SK-N-SH (cell line): ENCODE measurements around the gene KLF15. TPM values are rescaled to one million over a fixed set of nuclear protein-coding genes. Genes with fewer than 3 reads are reported as not detected.
A peak's percentile ranks its signal among the peaks of the same experiment; 100 is the strongest.

Experiments used
- CTCF ChIA-PET: fragments of 300-600, 350-600 bp; formaldehyde crosslinking; extraction: SDS; loops from one replicate; lab custom pipeline; 2021; lab: Yijun Ruan, JAX
- POLR2A ChIA-PET: fragments of 350-600 bp; sonication (Branson Sonifier 250); formaldehyde crosslinking; extraction: SDS; loops from one replicate; lab custom pipeline; 2020; ENCODE audit warnings: antibody characterized with exemption, inconsistent platforms; lab: Yijun Ruan, JAX
- DNase-seq: peaks from one replicate; pipeline ENCODE4 v3.0.0; 2012
- H2AFZ ChIP-seq: fragments of 200-600 bp; sonication (generic); 2 replicates; pipeline ENCODE4 v1.8.1; 2016; ENCODE audit warnings: antibody characterized with exemption, mild to moderate bottlenecking, low read depth
- H3F3A ChIP-seq: fragments of 200-600 bp; sonication (generic); replicated peaks from 2 replicates; pipeline ENCODE3; 2016; ENCODE audit warnings: antibody characterized with exemption, mild to moderate bottlenecking; ENCODE audit not compliant: insufficient read depth
- H3K27ac ChIP-seq, 2 experiments: fragments of 200-500 bp in 1 of 2; fragments of 200-600 bp in 1 of 2; sonication (Bioruptor generic) in 1 of 2; sonication (generic), shearing (Covaris generic) in 1 of 2; 2 replicates each; pipeline versions ENCODE4 v1.5.1 to v1.6.1; 2014 to 2016; ENCODE audit warnings: low read depth in 2 of 2, inconsistent platforms in 1 of 2, low read length in 1 of 2, mild to moderate bottlenecking in 1 of 2, mixed read lengths in 1 of 2
- H3K27me3 ChIP-seq: fragments of 200-600 bp; sonication (generic), shearing (Covaris generic); 2 replicates; pipeline ENCODE4 v1.6.1; 2016; ENCODE audit warnings: mixed run types; ENCODE audit not compliant: insufficient read depth
- H3K36me3 ChIP-seq, 2 experiments: fragments of 200-500 bp in 1 of 2; fragments of 200-600 bp in 1 of 2; sonication (Bioruptor generic) in 1 of 2; sonication (generic) in 1 of 2; replicated peaks in 1 of 2; 2 replicates each; pipeline versions ENCODE3 to v1.5.1; 2014 to 2016; ENCODE audit warnings: low read length in 1 of 2, mild to moderate bottlenecking in 1 of 2; ENCODE audit not compliant: insufficient read depth in 2 of 2, control insufficient read depth in 1 of 2
- H3K4me1 ChIP-seq, 2 experiments: fragments of 200-500 bp in 1 of 2; fragments of 200-600 bp in 1 of 2; sonication (Bioruptor generic) in 1 of 2; sonication (generic), shearing (Covaris generic) in 1 of 2; 2 replicates each; pipeline versions ENCODE4 v1.5.1 to v1.6.1; 2014 to 2016; ENCODE audit warnings: low read depth in 1 of 2, low read length in 1 of 2, mixed run types in 1 of 2; ENCODE audit not compliant: insufficient read depth in 2 of 2, control insufficient read depth in 1 of 2
- H3K4me2 ChIP-seq: fragments of 200-600 bp; sonication (generic), shearing (Covaris generic); 2 replicates; pipeline ENCODE4 v1.6.1; 2017; ENCODE audit warnings: mixed run types
- H3K4me3 ChIP-seq, 2 experiments: fragments of 200-500 bp in 1 of 2; fragments of 200-600 bp in 1 of 2; sonication (Bioruptor generic) in 1 of 2; sonication (generic), shearing (Covaris generic) in 1 of 2; 2 replicates each; pipeline versions ENCODE4 v1.5.1 to v1.8.1; 2014 to 2016; ENCODE audit warnings: low read depth in 2 of 2, inconsistent platforms in 1 of 2, low read length in 1 of 2, mild to moderate bottlenecking in 1 of 2, mixed read lengths in 1 of 2, moderate library complexity in 1 of 2
- H3K79me2 ChIP-seq: fragments of 200-600 bp; sonication (generic); 2 replicates; pipeline ENCODE4 v1.8.1; 2017; ENCODE audit warnings: mild to moderate bottlenecking; ENCODE audit not compliant: insufficient read depth
- H3K9ac ChIP-seq: fragments of 200-600 bp; sonication (generic); 2 replicates; pipeline ENCODE4 v1.6.1; 2017; ENCODE audit warnings: mixed run types
- H3K9me2 ChIP-seq: fragments of 200-600 bp; sonication (generic); 2 replicates; pipeline ENCODE4 v1.6.1; 2017; ENCODE audit warnings: mixed run types
- H3K9me3 ChIP-seq: fragments of 200-600 bp; sonication (generic); 2 replicates; pipeline ENCODE4 v1.6.1; 2017; ENCODE audit warnings: mixed run types, mild to moderate bottlenecking, moderate library complexity
- H4K20me1 ChIP-seq: fragments of 200-600 bp; sonication (generic); 2 replicates; pipeline ENCODE4 v1.6.1; 2017; ENCODE audit warnings: mild to moderate bottlenecking, mixed run types; ENCODE audit not compliant: insufficient read depth
- ELF1 ChIP-seq: IDR thresholded peaks from 2 replicates; pipeline ENCODE4 v1.4.0; 2012
- EP300 ChIP-seq, 2 experiments: IDR thresholded peaks; 2 replicates each; pipeline versions ENCODE4 v1.4.0 to v1.6.1; 2012; ENCODE audit warnings: borderline replicate concordance in 1 of 2, low read depth in 1 of 2, low read length in 1 of 2
- EZH2phosphoT487 ChIP-seq: fragments of 200-600 bp; sonication (generic); IDR thresholded peaks from 2 replicates; pipeline ENCODE4 v1.6.1; 2017; ENCODE audit warnings: low read depth, mixed run types, mild to moderate bottlenecking, antibody characterized with exemption, moderate library complexity, borderline replicate concordance
- FOXJ3 ChIP-seq: sonication (generic); formaldehyde crosslinking; IDR thresholded peaks from 2 replicates; pipeline ENCODE4 v1.5.1; 2020; ENCODE audit warnings: mild to moderate bottlenecking, missing genetic modification reagents
- GABPA ChIP-seq: IDR thresholded peaks from 2 replicates; pipeline ENCODE4 v1.4.0; 2012; ENCODE audit warnings: low read depth, mild to moderate bottlenecking
- JUND ChIP-seq: IDR thresholded peaks from 2 replicates; pipeline ENCODE4 v1.4.0; 2012
- MEF2A ChIP-seq: IDR thresholded peaks from 2 replicates; pipeline ENCODE4 v1.4.0; 2012; ENCODE audit warnings: low read depth, borderline replicate concordance
- MXI1 ChIP-seq: IDR thresholded peaks from 2 replicates; pipeline ENCODE4 v1.6.1; 2012; ENCODE audit warnings: mild to moderate bottlenecking, low read depth, low read length, improper control_type of control experiment
- RCOR1 ChIP-seq: fragments of 150-350 bp; IDR thresholded peaks from 2 replicates; pipeline ENCODE4 v1.6.1; 2017; ENCODE audit warnings: antibody characterized with exemption, low read length
- RFX5 ChIP-seq: IDR thresholded peaks from 2 replicates; pipeline ENCODE4 v1.6.1; 2012; ENCODE audit warnings: mild to moderate bottlenecking, improper control_type of control experiment, low read length
- SIN3A ChIP-seq: IDR thresholded peaks from 2 replicates; pipeline ENCODE4 v1.6.1; 2012; ENCODE audit warnings: low read depth, mild to moderate bottlenecking, low read length, moderate library complexity, borderline replicate concordance
- SMC3 ChIP-seq: IDR thresholded peaks from 2 replicates; pipeline ENCODE4 v1.6.1; 2012; ENCODE audit warnings: low read depth, low read length, improper control_type of control experiment
- WGBS: methylation state at CpG from one replicate; pipeline ENCODE4 v1.1.6; 2017; ENCODE audit warnings: low lambda C conversion rate; 5-methylcytosine and 5-hydroxymethylcytosine counted together
- polyA plus RNA-seq, 3 experiments: library from polyadenylated mRNA; depleted of rRNA; stranded (reverse); fragments of >200 nt; gene quantifications; 2 replicates each; pipeline ENCODE4 v1.2.3, GENCODE V29; 2012
- TF ChIP-seq, protein P1 (sequence below): IDR thresholded peaks from 2 replicates; pipeline ENCODE4 v1.6.1; 2012; ENCODE audit warnings: mild to moderate bottlenecking, low read depth, low read length, moderate library complexity
- TF ChIP-seq, protein P2 (sequence below): fragments of 150-350 bp; IDR thresholded peaks from 2 replicates; pipeline ENCODE4 v1.6.1; 2017; ENCODE audit warnings: antibody characterized with exemption, low read length, low read depth, borderline replicate concordance
- TF ChIP-seq, protein P3 (sequence below): IDR thresholded peaks from 2 replicates; pipeline ENCODE4 v1.4.0; 2012; ENCODE audit warnings: low read depth, borderline replicate concordance
- TF ChIP-seq, protein P4 (sequence below): IDR thresholded peaks from 2 replicates; pipeline ENCODE4 v1.4.0; 2012; ENCODE audit warnings: low read depth
- TF ChIP-seq, protein P5 (sequence below): IDR thresholded peaks from 2 replicates; pipeline ENCODE4 v1.4.0; 2012; ENCODE audit warnings: low read depth, borderline replicate concordance
- TF ChIP-seq, protein P6 (sequence below): fragments of 150-350 bp; IDR thresholded peaks from 2 replicates; pipeline ENCODE4 v1.6.1; 2016; ENCODE audit warnings: mild to moderate bottlenecking, low read depth, low read length

KLF15 gene
- polyA plus RNA-seq, 1 of the 3 experiments (the other 2 are of a cell fraction), result 0.28 TPM

DNA sequence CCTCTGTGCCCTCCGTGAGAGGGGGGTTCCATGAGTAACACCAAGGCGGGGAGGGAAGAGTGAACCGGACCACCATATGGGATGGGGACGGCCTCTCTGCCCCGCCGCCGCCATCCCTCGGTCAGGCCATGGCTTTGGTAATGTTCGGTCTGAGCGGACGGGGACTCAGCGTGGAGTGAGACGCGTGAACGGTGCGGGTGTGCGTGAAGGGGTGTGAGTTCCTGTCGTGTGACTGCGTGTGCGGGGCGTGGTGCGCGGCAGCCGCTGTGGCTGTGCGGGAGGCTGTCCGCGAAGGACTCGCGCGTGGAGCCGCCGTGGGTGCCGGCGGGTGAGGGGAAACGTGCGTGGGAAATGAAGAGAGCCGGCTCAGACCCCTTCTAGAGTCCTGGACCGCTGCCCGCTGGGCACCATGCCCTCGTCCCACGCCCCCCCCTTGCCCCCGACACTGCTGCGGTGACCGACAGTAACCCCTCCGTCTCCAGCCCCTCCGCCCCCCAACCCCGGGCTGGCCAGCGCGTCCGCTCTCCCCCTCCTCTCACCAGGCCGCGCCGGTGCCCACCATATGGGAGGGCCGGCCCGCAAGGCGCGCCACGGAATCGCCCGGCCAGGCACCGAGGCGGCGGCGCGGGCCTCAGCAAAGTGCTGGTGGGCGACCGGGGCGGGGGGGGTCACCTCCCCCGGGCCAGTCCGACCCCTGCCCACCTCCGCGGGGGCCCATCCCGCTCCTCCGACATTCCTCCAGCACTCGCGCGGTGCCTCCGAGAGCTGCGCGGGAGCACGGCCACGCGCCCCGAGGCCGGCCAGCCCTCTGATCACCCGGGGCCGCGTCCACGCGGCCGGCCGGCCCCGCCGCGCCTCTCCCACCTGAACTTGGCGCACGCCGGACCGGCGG lies 589 bp downstream of the KLF15 start:
- Histone ChIP-seq H3K4me1 (peaks cover 0 to 21% of the 10 kb centered on the region in 2 experiments; a peak in 1 of 4 replicates), H3F3A (no peaks in the 10 kb centered on the region), H3K9ac (no peak overlapping the region), H3K36me3 (no peaks in the 10 kb centered on the region), H3K27ac (peak overlapping the region in 1 of 2 experiments; percentile 79; a peak in 2 of 4 replicates), H3K79me2 (no peaks in the 10 kb centered on the region), H3K4me2 (peak overlapping the region; percentile 78), H3K9me3 (no peaks in the 10 kb centered on the region), H3K4me3 (peak overlapping the region; percentile 58 to 66), H3K27me3 (peaks cover 50% of the 10 kb centered on the region), H3K9me2 (no peaks in the 10 kb centered on the region), H4K20me1 (no peaks in the 10 kb centered on the region), H2AFZ (peak overlapping the region; percentile 65; the same call in 1 of the 2 replicates)
- 5% methylated on average over 14 of the region's 100 CpGs for WGBS
- peak; percentile 82 for DNase-seq
- POLR2A ChIA-PET, result no interaction called here
- no peak for TF ChIP-seq GABPA
- TF ChIP-seq, protein P1, sequence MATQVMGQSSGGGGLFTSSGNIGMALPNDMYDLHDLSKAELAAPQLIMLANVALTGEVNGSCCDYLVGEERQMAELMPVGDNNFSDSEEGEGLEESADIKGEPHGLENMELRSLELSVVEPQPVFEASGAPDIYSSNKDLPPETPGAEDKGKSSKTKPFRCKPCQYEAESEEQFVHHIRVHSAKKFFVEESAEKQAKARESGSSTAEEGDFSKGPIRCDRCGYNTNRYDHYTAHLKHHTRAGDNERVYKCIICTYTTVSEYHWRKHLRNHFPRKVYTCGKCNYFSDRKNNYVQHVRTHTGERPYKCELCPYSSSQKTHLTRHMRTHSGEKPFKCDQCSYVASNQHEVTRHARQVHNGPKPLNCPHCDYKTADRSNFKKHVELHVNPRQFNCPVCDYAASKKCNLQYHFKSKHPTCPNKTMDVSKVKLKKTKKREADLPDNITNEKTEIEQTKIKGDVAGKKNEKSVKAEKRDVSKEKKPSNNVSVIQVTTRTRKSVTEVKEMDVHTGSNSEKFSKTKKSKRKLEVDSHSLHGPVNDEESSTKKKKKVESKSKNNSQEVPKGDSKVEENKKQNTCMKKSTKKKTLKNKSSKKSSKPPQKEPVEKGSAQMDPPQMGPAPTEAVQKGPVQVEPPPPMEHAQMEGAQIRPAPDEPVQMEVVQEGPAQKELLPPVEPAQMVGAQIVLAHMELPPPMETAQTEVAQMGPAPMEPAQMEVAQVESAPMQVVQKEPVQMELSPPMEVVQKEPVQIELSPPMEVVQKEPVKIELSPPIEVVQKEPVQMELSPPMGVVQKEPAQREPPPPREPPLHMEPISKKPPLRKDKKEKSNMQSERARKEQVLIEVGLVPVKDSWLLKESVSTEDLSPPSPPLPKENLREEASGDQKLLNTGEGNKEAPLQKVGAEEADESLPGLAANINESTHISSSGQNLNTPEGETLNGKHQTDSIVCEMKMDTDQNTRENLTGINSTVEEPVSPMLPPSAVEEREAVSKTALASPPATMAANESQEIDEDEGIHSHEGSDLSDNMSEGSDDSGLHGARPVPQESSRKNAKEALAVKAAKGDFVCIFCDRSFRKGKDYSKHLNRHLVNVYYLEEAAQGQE, result no peak
- TF ChIP-seq, protein P2, sequence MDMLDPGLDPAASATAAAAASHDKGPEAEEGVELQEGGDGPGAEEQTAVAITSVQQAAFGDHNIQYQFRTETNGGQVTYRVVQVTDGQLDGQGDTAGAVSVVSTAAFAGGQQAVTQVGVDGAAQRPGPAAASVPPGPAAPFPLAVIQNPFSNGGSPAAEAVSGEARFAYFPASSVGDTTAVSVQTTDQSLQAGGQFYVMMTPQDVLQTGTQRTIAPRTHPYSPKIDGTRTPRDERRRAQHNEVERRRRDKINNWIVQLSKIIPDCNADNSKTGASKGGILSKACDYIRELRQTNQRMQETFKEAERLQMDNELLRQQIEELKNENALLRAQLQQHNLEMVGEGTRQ, result no peak
- no peak for TF ChIP-seq MEF2A
- TF ChIP-seq SMC3, result no peak
- no peak for TF ChIP-seq ELF1
- no peak for TF ChIP-seq EP300 (IDR thresholded peaks at IDR 0.05; ENCODE audit: borderline replicate concordance in 1 of 2, low read depth in 1 of 2, low read length in 1 of 2)
- no peak for TF ChIP-seq FOXJ3
- TF ChIP-seq, protein P3, sequence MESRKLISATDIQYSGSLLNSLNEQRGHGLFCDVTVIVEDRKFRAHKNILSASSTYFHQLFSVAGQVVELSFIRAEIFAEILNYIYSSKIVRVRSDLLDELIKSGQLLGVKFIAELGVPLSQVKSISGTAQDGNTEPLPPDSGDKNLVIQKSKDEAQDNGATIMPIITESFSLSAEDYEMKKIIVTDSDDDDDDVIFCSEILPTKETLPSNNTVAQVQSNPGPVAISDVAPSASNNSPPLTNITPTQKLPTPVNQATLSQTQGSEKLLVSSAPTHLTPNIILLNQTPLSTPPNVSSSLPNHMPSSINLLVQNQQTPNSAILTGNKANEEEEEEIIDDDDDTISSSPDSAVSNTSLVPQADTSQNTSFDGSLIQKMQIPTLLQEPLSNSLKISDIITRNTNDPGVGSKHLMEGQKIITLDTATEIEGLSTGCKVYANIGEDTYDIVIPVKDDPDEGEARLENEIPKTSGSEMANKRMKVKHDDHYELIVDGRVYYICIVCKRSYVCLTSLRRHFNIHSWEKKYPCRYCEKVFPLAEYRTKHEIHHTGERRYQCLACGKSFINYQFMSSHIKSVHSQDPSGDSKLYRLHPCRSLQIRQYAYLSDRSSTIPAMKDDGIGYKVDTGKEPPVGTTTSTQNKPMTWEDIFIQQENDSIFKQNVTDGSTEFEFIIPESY, result no peak
- TF ChIP-seq RFX5, result no peak
- TF ChIP-seq MXI1, result no peak
- TF ChIP-seq RCOR1, result no peak
- TF ChIP-seq, protein P4, sequence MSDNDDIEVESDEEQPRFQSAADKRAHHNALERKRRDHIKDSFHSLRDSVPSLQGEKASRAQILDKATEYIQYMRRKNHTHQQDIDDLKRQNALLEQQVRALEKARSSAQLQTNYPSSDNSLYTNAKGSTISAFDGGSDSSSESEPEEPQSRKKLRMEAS, result no peak
- no peak for TF ChIP-seq JUND
- TF ChIP-seq EZH2phosphoT487, result no peak
- no peak for TF ChIP-seq SIN3A
- TF ChIP-seq, protein P5, sequence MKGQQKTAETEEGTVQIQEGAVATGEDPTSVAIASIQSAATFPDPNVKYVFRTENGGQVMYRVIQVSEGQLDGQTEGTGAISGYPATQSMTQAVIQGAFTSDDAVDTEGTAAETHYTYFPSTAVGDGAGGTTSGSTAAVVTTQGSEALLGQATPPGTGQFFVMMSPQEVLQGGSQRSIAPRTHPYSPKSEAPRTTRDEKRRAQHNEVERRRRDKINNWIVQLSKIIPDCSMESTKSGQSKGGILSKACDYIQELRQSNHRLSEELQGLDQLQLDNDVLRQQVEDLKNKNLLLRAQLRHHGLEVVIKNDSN, result no peak
- TF ChIP-seq, protein P6, sequence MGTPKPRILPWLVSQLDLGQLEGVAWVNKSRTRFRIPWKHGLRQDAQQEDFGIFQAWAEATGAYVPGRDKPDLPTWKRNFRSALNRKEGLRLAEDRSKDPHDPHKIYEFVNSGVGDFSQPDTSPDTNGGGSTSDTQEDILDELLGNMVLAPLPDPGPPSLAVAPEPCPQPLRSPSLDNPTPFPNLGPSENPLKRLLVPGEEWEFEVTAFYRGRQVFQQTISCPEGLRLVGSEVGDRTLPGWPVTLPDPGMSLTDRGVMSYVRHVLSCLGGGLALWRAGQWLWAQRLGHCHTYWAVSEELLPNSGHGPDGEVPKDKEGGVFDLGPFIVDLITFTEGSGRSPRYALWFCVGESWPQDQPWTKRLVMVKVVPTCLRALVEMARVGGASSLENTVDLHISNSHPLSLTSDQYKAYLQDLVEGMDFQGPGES, result no peak
- CTCF ChIA-PET, result interaction anchor here (0.8 to 1.3 kb wide), 2 partner anchors 8 to 14 kb away, joined by 4 to 5 read pairs; no protein-coding TSS in a partner anchor
